GM19452 (cell line): Measurements from ENCODE around the gene ADCY6.
"Not testable (repeated sequence)": the region's sequence is repeated elsewhere in the genome, so short reads cannot be mapped to it uniquely, and the experiment has no call there.

Experiments
- ATAC-seq: cut with Tn5 transposase; IDR thresholded peaks from one replicate; pipeline ENCODE4 v1.9.1; 2021; ENCODE audit not compliant: unreplicated experiment

Gene ADCY6

DNA sequence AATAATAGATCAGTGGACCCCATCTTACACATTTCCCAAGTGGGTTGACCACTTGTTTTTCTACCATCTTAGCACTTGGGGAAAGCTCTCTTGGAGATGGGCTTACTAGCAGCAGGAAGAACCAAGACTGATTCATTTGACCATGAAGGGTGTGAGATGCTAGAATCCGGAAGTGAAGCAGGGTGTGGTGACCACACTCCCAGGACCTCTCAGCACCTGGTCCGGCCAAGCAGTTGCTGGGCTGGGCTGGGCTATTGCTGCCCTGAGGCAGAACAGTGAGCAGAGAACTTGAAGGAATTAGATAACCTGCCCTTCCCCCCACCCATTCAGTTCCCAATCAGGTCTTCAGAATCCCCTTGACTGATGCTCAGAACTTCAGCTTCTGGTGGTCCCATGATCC is 24.4 kb downstream of the ADCY6 start:
- ATAC-seq: no peak

DNA sequence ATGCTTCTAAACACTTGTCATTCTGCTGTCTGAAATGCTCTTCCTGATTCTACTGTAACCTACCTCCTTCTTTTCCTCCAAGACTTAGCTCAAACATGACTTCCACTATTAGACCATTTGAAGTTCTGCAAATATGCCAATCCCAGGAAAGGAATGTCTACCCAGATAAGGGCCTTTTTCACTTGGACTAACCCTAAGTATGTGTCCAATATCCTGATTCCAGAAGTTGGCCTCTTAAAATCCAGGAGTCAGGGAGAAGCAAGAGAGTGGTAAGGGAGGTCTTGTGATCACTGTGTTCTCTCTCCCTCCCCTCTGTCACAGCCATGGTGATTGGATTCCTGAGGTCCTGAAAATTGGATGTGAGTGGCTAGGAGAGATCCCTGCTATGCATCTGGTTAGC is 30.2 kb downstream of the ADCY6 start:
- ATAC-seq: no peak

DNA sequence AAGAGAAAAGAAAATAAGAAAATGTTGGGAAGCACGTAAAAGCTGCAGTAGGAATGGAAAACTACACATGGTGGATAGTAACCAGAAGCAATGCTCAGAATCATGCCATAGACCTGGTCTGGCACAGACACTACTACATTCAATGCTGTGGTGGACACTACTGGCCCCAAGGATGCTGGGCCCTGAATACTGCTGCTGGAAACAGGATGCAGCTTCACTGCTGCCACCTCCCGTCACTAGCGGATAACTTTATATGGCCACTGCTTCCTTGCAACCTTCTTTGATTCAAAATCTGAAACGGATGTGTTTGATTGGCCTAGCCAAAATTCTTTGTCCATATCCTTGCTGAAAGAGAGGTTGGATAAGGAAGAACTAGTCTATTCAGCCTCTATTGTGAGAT is 30.7 kb downstream of the ADCY6 start:
- no peak for ATAC-seq

DNA sequence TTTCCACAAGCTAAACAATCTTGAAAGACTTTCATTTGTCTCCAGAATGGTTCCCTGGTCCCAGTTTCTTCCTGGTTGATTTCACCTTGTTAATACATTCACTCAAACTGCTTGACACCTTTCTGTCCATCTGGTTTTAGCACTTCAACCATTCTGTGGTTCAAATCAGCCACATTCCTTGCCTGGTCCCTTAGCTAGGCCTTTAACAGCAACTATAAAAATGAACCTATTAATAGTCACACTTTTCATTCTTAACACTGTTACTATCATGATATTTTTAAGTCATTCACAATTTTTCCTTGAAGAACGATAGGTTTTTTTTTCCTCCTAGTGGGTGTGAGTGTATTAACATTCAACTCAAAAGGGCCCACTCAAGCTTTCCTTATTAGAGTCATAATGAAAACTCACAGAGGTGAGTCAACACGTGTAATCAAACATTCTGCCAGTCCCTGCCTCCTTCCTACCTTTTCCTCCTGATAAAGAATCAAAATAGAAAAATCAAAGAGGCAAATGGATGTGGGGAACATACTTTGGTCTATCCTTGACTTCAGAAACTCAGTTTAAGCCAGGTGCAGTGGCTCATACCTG is 38.0 kb downstream of the ADCY6 start:
- no peak for ATAC-seq

DNA sequence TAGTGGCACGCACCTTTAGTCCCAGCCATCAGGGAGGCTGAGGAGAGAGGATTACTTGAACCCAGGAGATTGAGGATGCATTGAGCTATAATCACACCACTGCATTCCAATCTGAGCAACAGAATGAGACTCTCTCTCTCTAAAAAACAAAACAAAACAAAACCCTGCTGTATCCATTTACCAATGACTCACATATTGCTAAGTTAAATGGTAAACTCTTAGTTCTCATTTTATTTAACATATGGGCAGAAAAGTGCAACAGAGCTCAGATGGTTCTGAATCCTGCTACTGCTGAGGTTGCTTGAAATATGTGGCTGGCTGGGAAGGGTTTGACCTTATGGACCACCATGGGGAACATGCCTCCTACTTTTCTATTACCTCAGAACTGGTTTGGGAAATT is 38.7 kb downstream of the ADCY6 start:
- no peak for ATAC-seq

DNA sequence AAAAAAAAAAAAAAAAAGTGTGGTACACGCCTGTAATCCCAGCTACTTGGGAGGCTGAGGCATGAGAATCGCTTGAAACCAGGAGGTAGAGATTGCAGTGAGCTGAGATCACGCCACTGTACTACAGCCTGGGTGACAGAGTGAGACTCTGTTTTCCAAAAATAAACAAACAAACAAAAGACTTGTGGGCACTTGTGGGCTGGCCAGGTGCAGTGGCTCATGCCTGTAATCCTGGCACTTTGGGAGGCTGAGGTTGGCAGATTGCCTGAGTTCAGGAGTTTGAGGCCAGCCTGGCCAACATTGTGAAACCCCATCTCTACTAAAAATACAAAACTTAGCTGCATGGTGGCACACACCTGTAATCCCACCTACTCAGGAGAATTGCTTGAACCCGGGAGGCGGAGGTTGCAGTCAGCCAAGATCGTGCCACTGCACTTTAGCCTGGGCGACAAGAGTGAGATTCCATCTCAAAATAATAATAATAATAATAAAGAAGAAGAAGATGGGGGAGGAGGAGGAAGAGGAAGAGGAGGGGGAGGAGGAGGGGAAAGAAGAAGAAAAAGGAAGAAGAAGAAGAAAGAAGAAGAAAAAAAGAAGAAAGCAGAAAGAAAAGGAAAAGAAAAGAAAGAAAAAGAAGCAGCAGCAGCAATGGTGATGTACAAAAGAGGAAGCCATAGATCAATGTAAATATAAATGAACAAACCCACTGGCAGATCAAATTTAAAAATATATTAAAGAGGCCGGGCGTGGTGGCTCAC is 44.5 kb downstream of the ADCY6 start:
- no peak for ATAC-seq

DNA sequence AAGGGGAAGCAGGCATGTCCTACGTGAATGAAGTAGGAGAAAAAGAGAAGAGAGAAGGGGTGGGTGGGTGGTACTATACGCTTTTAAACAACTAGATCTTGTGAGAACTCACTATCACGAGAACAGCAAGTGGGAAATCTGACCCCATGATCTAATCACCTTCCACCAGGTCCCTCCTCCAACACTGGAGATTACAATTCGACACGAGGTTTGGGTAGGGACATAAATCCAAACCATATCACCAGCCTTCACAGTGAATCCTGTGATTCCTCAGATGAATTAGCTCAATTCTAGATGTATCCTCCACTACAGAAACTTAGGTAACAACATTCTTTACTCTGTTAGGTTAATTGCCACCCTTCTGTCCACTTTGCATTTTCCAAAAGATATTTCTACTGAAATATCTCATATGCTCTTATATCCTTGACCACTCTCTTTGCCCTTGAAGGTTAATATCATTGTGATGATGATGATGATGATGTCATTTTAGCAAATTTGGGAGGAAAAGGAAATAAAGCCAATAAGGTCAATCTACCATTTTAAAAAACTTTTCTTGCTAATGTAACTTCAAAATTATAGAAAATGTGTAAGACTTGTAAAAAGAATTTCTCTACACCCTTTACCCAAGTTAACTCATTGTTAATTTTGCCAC is 49.1 kb downstream of the ADCY6 start:
- no peak for ATAC-seq

DNA sequence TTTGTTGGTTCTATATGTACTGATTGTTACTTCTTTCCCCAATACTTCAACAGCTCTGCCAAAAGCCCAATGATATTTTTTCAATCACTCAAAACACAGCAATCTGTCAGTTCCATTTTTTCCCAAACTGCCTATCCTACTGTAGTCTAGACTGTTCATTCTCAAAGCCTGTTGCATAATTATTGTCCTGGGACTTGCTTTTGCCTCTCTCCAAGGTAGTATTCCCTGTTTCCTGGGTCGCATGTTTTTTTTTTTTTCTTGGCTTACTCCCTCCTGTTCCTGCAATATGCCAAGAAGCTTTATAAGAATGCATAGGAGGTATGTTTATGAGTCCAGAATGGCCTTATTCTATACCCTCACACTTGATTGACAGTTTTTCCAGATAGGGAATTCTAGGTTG is 52.4 kb downstream of the ADCY6 start:
- no peak for ATAC-seq

DNA sequence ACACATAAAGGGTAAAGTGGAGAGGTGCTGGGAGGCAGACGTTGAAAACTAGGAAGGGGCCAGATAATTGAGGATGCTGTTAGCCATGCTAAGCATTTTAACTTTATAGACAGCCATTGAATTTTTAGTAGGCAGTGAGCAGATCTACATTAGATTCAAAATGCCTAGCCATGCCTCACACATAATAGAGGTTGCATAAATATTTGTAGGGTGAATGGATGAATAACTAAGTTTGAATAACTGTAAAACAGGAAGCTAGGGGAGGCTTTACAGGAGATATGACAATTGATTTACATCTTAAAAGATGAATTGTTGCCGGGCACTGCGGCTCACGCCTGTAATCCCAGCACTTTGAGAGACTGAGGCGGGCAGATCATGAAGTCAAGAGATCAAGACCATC is 60.1 kb downstream of the ADCY6 start:
- no peak for ATAC-seq

DNA sequence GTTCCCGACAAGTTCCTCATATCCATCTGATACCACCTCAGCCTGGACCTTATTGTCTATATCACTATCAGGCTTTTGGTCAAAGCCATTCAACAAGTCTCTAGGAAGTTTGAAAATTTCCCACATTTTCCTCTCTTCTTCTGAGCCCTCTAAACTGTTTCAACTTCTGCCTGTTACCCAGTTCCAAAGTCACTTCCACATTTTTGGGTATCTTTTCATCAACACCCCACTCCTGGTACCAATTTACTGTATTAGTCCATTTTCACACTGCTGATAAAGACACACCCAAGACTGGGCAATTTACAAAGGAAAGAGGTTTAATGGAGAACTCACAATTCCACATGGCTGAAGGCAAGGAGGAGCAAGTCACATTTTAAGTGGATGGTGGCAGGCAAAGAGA is 68.2 kb downstream of the ADCY6 start:
- ATAC-seq: not testable (repeated sequence)

DNA sequence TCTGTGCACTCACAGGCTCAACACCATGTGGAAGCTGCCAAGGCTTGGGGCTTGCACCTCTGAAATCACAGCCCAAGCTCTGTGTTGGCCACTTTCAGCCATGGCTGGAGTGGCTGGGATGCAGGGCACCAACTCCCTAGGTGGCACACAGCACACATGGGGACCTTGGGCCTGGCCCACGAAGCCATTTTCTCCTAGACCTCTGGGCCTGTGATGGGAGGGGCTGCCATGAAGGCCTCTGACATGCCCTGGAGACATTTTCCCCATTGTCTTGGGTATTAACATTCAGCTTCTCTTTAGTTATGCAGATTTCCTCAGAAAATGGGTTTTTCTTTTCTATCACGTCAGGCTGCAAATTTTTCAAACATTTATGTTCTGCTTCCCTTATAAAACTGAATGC is 68.7 kb downstream of the ADCY6 start:
- not testable (repeated sequence) for ATAC-seq

DNA sequence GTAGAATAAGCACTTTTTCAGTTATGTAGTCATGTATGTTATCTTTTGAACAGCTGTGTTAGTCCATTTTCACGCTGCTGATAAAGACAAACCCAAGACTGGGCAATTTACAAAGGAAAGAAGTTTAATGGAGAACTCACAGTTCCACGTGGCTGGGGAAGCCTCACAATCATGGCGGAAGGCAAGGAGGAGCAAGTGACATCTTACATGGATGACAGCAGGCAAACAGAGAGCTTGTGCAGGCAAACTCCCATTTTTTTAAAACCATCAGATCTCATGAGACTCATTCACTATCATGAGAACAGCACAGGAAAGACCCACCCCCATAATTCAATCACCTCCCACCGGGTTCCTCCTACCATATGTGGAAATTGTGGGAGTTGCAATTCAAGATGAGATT is 69.9 kb downstream of the ADCY6 start:
- not testable (repeated sequence) for ATAC-seq

DNA sequence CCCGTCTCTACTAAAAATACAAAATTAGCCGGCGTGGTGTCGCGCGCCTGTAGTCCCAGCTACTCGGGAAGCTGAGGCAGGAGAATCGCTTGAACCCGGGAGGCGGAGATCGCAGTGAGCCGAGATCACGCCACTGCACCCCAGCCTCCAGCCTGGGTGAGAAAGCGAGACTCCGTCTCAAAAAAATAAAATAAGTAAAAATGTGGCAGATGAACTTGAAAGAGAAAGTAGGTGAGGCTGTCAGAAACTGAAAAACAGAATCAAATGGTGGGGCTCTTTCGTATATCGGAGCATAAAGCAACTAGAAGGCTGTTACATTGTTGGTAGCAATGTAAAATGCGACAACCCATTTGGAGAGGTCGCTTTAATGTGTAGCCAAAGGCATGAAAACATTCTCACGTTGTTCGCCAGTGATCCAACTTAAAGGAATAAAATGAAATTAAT is 71.6 kb downstream of the ADCY6 start:
- no peak for ATAC-seq

DNA sequence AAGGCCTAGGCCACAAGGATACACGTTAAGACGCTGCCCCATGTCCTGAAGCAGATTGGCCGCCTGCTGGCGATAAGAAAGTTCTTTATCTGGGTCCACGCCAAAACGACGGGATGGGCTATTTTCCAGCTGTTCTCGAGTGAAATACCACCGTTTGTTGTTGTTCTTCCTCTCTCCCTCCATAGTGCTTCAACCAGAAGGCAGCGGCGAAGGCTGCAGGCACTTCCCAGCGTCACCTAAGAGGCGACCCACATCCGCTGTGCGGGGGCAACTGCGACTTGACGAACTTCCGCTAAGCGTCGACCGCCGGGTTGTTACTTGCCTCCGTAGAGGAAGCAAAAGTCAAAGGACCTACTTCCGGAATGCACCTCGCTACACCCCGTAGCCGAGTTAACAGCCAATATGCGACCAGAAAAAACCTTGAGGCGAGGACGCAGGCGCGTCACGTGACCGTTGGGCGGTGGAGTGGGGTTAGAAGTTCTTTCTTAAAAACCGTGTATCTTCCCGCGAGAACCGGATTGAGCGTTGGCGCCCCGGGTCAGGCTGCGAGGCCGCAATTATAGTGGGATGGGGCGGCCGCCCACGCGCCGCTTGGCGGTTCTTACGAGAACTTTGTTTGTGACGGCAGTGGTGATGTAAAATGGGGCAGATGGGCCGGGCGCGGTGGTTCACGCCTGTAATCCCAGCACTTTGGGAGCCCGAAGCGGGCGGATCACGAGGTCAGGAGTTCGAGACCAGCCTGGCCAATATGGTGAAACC is 72.2 kb downstream of the ADCY6 start, which contains the start of gene CCNT1:
TSS of gene CCNT1 (minus strand) at position 215 of the 759 bp plus-strand sequence. CDS start at position 183, 32 bp downstream.
- peak; percentile 99 for ATAC-seq
